Natural killer cell (primary cell): ENCODE data around the gene KLK5. TPM values are rescaled to one million over a fixed set of nuclear protein-coding genes. Genes with fewer than 3 reads are reported as not detected.
"Not testable (repeated sequence)": the region's sequence is repeated elsewhere in the genome, so short reads cannot be mapped to it uniquely, and the experiment has no call there.

Source experiments
- ATAC-seq, 3 donors: fragments of 150-1000 bp in 2 of 3; fragments of 200-7000 bp in 1 of 3; cut with Tn5 transposase; 1 replicate in 1 of 3; 2 replicates in 2 of 3; pipeline ENCODE4 v1.10.0; 2021; ENCODE audit warnings: mild to moderate bottlenecking in 2 of 3, moderate library complexity in 2 of 3
- DNase-seq, 2 donors: peaks; one replicate each; pipeline versions ENCODE4 v3.0.0 to v3.0.0-alpha.2; 2013 to 2021; ENCODE audit warnings: mixed read lengths in 1 of 2
- H3K27ac ChIP-seq: one replicate; pipeline ENCODE4 v1.5.1; 2013; ENCODE audit warnings: mild to moderate bottlenecking, low read length
- H3K27me3 ChIP-seq: one replicate; pipeline ENCODE4 v1.6.1; 2013; ENCODE audit warnings: low read length; ENCODE audit not compliant: control insufficient read depth, insufficient read depth
- H3K36me3 ChIP-seq: one replicate; pipeline ENCODE4 v1.6.1; 2013; ENCODE audit warnings: low read length; ENCODE audit not compliant: control insufficient read depth, insufficient read depth
- H3K4me1 ChIP-seq: one replicate; pipeline ENCODE4 v1.6.1; 2013; ENCODE audit warnings: low read length; ENCODE audit not compliant: control insufficient read depth, insufficient read depth
- H3K4me3 ChIP-seq: one replicate; pipeline ENCODE4 v1.5.1; 2013; ENCODE audit warnings: low read length
- H3K9me3 ChIP-seq: one replicate; pipeline ENCODE4 v1.6.1; 2013; ENCODE audit warnings: low read length; ENCODE audit not compliant: control insufficient read depth, insufficient read depth
- H3K27ac Mint-ChIP-seq, 2 donors: one replicate each; pipeline ENCODE4 v1.8.0; 2022; ENCODE audit warnings: mild to moderate bottlenecking in 2 of 2, mixed read lengths in 2 of 2, moderate library complexity in 1 of 2
- H3K27me3 Mint-ChIP-seq, 2 donors: one replicate each; pipeline ENCODE4 v1.8.0; 2022; ENCODE audit warnings: low read depth in 2 of 2, mixed read lengths in 2 of 2
- H3K36me3 Mint-ChIP-seq: one replicate; pipeline ENCODE4 v1.8.0; 2022; ENCODE audit warnings: mixed read lengths
- H3K4me1 Mint-ChIP-seq, 2 donors: one replicate each; pipeline ENCODE4 v1.8.0; 2022; ENCODE audit warnings: mixed read lengths in 2 of 2
- H3K4me3 Mint-ChIP-seq: one replicate; pipeline ENCODE4 v1.8.0; 2022; ENCODE audit warnings: mild to moderate bottlenecking, moderate library complexity, mixed read lengths
- H3K9me3 Mint-ChIP-seq, 2 donors: one replicate each; pipeline ENCODE4 v1.8.0; 2022; ENCODE audit warnings: mixed read lengths in 2 of 2
- WGBS: methylation state at CpG from one replicate; pipeline ENCODE4 v1.1.7; 2013; ENCODE audit warnings: missing lambda C conversion rate; ENCODE audit not compliant: insufficient coverage; 5-methylcytosine and 5-hydroxymethylcytosine counted together
- intact Hi-C: fragments of 100-400 bp; cut with micrococcal nuclease; formaldehyde crosslinking; loops from one replicate; pipeline ENCODE4 v1.14.2; 2022
- total RNA-seq, 4 donors: library from RNA; stranded (reverse); fragments of 120-200 nt in 1 of 4; gene quantifications; one replicate each; pipeline versions ENCODE4 v1.2.3 to v1.2.4, GENCODE V29; 2013 to 2022
- TF ChIP-seq, protein P1 (sequence below): fragments of 200-600 bp; IDR thresholded peaks from one replicate; pipeline ENCODE4 v1.8.0; 2022; ENCODE audit warnings: antibody characterized with exemption

The KLK5 gene
- total RNA-seq, 3 donors from 2014 or later (not counting 1 experiment from before 2014, with no cell fraction given): not detected

DNA sequence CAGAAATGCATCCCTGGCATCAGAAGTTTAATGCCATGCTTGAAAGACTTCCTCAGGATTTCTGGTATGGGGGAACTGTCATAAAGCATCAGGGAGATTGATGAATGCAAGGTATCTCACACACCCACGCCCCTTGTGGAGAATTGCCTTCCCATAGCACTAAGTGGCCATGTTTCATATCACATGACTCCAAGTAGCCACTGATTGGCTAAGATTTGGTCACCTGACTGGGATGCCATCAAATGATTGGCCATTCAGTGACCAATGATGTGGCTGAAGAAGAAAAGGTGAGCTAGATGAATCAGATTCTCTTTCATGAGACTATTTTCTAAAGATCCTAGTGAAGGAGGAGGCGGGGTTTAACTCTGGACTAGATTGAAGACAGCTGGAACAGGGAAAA, 41.3 kb upstream of the KLK5 start:
- H3K9me3 ChIP-seq: no peaks in the 10 kb centered on the region
- DNase-seq (no peak), ATAC-seq (no peak)
- H3K27ac ChIP-seq: no peak overlapping the region
- no peaks in the 10 kb centered on the region for H3K36me3 Mint-ChIP-seq
- no peaks in the 10 kb centered on the region for H3K4me1 ChIP-seq
- no peak overlapping the region for H3K4me3 ChIP-seq
- no peak overlapping the region for H3K27ac Mint-ChIP-seq
- H3K4me1 Mint-ChIP-seq: no peaks in the 10 kb centered on the region
- intact Hi-C loops: no loop called here
- no peaks in the 10 kb centered on the region for H3K27me3 ChIP-seq
- H3K9me3 Mint-ChIP-seq: no peaks in the 10 kb centered on the region
- no peak overlapping the region for H3K4me3 Mint-ChIP-seq
- TF ChIP-seq, protein P1, sequence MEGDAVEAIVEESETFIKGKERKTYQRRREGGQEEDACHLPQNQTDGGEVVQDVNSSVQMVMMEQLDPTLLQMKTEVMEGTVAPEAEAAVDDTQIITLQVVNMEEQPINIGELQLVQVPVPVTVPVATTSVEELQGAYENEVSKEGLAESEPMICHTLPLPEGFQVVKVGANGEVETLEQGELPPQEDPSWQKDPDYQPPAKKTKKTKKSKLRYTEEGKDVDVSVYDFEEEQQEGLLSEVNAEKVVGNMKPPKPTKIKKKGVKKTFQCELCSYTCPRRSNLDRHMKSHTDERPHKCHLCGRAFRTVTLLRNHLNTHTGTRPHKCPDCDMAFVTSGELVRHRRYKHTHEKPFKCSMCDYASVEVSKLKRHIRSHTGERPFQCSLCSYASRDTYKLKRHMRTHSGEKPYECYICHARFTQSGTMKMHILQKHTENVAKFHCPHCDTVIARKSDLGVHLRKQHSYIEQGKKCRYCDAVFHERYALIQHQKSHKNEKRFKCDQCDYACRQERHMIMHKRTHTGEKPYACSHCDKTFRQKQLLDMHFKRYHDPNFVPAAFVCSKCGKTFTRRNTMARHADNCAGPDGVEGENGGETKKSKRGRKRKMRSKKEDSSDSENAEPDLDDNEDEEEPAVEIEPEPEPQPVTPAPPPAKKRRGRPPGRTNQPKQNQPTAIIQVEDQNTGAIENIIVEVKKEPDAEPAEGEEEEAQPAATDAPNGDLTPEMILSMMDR: no peak
- peaks cover 18 to 32% of the 10 kb centered on the region in 2 donors for H3K27me3 Mint-ChIP-seq
- no peaks in the 10 kb centered on the region for H3K36me3 ChIP-seq
- WGBS: 79% methylated on average over 2 of the region's 2 CpGs

DNA sequence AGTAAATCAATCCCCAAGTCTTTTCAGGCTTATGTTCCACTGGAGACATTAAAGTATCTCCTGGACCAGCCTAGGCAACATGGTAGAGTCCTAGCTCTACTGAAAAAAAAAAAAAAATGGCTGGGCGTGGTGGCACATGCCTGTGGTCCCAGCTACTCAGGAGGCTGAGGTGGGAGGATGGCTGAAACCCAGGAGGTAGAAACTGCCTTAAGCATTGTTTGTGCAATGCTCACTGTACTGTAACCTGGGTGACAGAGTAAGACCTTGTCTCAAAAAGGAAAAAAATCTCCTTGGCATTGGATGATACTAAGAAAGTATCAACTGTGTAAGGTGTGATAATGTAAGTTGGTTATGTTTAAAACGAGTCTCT, 39.8 kb upstream of the KLK5 start:
- no peak overlapping the region for H3K4me3 Mint-ChIP-seq
- H3K27me3 Mint-ChIP-seq: peaks cover 15 to 30% of the 10 kb centered on the region in 2 donors
- no peaks in the 10 kb centered on the region for H3K4me1 Mint-ChIP-seq

DNA sequence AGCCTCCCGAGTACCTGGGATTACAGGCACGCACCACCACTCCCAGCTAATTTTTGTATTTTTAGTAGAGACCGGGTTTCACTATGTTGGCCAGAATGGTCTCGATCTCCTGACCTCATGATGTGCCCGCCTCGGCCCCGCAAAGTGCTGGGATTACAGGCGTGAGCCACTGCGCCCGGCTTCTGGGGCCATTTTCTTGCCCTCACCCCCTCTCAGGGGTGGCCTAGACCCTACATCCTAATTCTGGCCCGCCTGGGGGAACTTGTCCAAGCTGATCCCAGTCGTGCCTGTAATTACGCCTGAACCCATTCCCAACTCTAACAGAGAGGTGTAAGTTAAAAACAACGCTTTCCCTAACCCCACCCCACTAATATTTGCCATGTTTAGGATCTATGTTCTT, 31.6 kb upstream of the KLK5 start:
- H3K27me3 ChIP-seq, H3K9me3 ChIP-seq, DNase-seq, H3K27ac Mint-ChIP-seq, H3K36me3 ChIP-seq, H3K4me1 ChIP-seq, ATAC-seq, H3K27ac ChIP-seq, H3K4me3 ChIP-seq, intact Hi-C loops, H3K9me3 Mint-ChIP-seq, H3K4me3 Mint-ChIP-seq, H3K4me1 Mint-ChIP-seq, H3K36me3 Mint-ChIP-seq: not testable (repeated sequence)
- WGBS: 82% methylated on average over 11 of the region's 14 CpGs
- peaks cover 21 to 43% of the 10 kb centered on the region in 2 donors for H3K27me3 Mint-ChIP-seq

More for the DNA sequence above, 39.8 kb upstream of the KLK5 start:
- Histone ChIP-seq H3K4me3 (no peak overlapping the region), H3K27me3 (no peaks in the 10 kb centered on the region), H3K36me3 (no peaks in the 10 kb centered on the region), H3K27ac (no peak overlapping the region), H3K9me3 (no peaks in the 10 kb centered on the region), H3K4me1 (no peaks in the 10 kb centered on the region)
- intact Hi-C loops: no loop called here
- TF ChIP-seq, protein P1: no peak
- no peaks in the 10 kb centered on the region for H3K36me3 Mint-ChIP-seq
- no peak overlapping the region for H3K27ac Mint-ChIP-seq
- no peaks in the 10 kb centered on the region for H3K9me3 Mint-ChIP-seq
- WGBS: 77% methylated on average over 2 of the region's 2 CpGs
- ATAC-seq (no peak), DNase-seq (no peak)

DNA sequence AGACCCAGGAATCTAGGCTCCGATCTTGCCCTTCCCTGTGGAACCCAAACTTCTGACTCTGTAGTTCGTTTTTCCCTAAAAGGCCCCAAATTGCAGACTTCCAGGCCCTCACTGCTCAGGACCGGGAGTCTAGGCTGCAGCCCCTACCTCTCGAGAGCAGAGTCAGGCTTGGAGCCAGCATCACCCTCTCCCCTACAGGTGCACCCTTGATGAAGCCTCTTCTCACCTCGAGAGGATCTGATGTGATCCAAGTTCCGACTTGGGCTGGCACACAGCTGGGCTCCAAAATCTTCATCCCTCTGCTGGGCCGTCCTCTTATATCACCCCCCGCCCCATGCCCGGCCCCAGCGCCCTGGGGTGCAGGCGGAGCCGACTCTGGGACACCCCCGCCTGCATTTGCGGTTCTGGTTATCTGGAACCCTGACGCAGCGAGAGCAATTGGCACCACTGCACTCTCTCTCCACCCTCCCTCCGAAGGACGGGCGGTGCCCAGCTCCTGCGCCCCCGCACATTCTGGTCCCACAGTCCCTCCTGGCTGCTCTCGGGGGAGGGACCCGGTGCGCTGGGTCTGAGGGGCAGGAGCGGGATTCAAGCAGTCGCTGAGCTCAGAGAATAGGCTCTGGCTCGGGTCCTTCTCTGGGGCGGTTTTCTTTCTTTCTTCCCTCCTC, 30.9 kb upstream of the KLK5 start, which contains the start of gene KLK7:
Gene KLK7, minus strand, starts transcription at position 293 of the 668 bp plus-strand sequence. CDS start 1,518 bp downstream, outside the sequence.
- Mint-ChIP-seq H3K36me3 (no peaks in the 10 kb centered on the region), H3K27me3 (peaks cover 22 to 39% of the 10 kb centered on the region in 2 donors), H3K4me3 (no peak within 1 kb of the TSS), H3K4me1 (no peaks in the 10 kb centered on the region), H3K9me3 (no peaks in the 10 kb centered on the region), H3K27ac (no peak within 1 kb of the TSS)
- WGBS: 17% methylated on average over 28 of the region's 28 CpGs
- TF ChIP-seq, protein P1: no peak
- peaks cover 2% of the 10 kb centered on the region for H3K27me3 ChIP-seq
- no peak within 1 kb of the TSS for H3K27ac ChIP-seq
- H3K36me3 ChIP-seq: no peaks in the 10 kb centered on the region
- intact Hi-C loops: no loop called here
- no peaks in the 10 kb centered on the region for H3K9me3 ChIP-seq
- no peak within 1 kb of the TSS for H3K4me3 ChIP-seq
- DNase-seq (no peak), ATAC-seq (no peak)
- H3K4me1 ChIP-seq: no peaks in the 10 kb centered on the region
